Measurements from ENCODE around the gene PRTN3.

GRCh38 chr19:803686-804418, 36.9 kb upstream of the PRTN3 start:
- TF ChIP-seq POLR2A (IDR thresholded peaks at IDR 0.05), result no peak
- TF ChIP-seq CTCF (IDR thresholded peaks at IDR 0.05), result no peak
